K562 (cell line): ENCODE results near the gene TMEFF1. TPM values are rescaled to one million over a fixed set of nuclear protein-coding genes. Genes with fewer than 3 reads are reported as not detected.

Experiments used
- ARID2 ChIP-seq: fragments of 450-650 bp; IDR thresholded peaks from 2 replicates; pipeline ENCODE4 v1.6.1; 2017; ENCODE audit warnings: antibody characterized with exemption, mild to moderate bottlenecking
- ASH1L ChIP-seq: fragments of 450-650 bp; IDR thresholded peaks from 2 replicates; pipeline ENCODE4 v1.6.1; 2018; ENCODE audit warnings: borderline replicate concordance, mild to moderate bottlenecking, low read depth; ENCODE audit not compliant: partially characterized antibody
- BDP1 ChIP-seq: IDR thresholded peaks from 3 replicates; pipeline ENCODE4 v1.6.1; 2011; ENCODE audit not compliant: insufficient read length, insufficient read depth
- HNRNPH1 ChIP-seq: fragments of 200-400 bp; formaldehyde crosslinking; optimal IDR thresholded peaks from 2 replicates; pipeline ENCODE3; 2017; ENCODE audit warnings: low read depth, mild to moderate bottlenecking, low read length, moderate library complexity
- ILK ChIP-seq: fragments of 450-650 bp; IDR thresholded peaks from 2 replicates; pipeline ENCODE4 v1.6.1; 2016; ENCODE audit warnings: missing genetic modification characterization, low read depth, mild to moderate bottlenecking, missing compliant biosample characterization, moderate library complexity, borderline replicate concordance
- KAT8 ChIP-seq: fragments of 450-650 bp; IDR thresholded peaks from 2 replicates; pipeline ENCODE4 v1.6.1; 2016; ENCODE audit warnings: low read depth, mild to moderate bottlenecking
- L3MBTL2 ChIP-seq: fragments of 450-650 bp; IDR thresholded peaks from 2 replicates; pipeline ENCODE4 v1.6.1; 2016; ENCODE audit warnings: mild to moderate bottlenecking, moderate library complexity
- MAZ ChIP-seq, 2 experiments: fragments of 450-650 bp in 1 of 2; sonication (generic) in 1 of 2; formaldehyde crosslinking; IDR thresholded peaks in 1 of 2; conservative IDR thresholded peaks in 1 of 2; 2 replicates each; pipeline versions ENCODE4 v1.4.0 to v1.5.0; 2020; ENCODE audit warnings: mild to moderate bottlenecking in 1 of 2, missing genetic modification reagents in 1 of 2
- MCM2 ChIP-seq: fragments of 450-650 bp; IDR thresholded peaks from 2 replicates; pipeline ENCODE4 v1.6.1; 2017; ENCODE audit warnings: low read depth, mild to moderate bottlenecking
- ZEB2 ChIP-seq: fragments of 450-650 bp; IDR thresholded peaks from 2 replicates; pipeline ENCODE4 v1.6.1; 2016
- ZNF174 ChIP-seq: fragments of 250-450 bp; sonication (Bioruptor Pico); IDR thresholded peaks from 2 replicates; pipeline ENCODE4 v1.4.0; 2020; ENCODE audit warnings: mild to moderate bottlenecking
- polyA plus RNA-seq, 8 experiments: library from polyadenylated mRNA; depleted of rRNA in 4 of 8; stranded (reverse) in 5 of 8; unstranded in 3 of 8; fragments of >200 nt; fragmentation: Nextera tagmentation in 2 of 8; fragmentation: Illumina TruSeq in 1 of 8; extraction: Ambion mirVana in 2 of 8; extraction: Trizol in 1 of 8; gene quantifications; 2 replicates each; pipeline versions ENCODE4 v1.2.1 to v1.2.3, GENCODE V29; 2011 to 2014; ENCODE audit warnings: inconsistent platforms in 1 of 8, missing spikeins in 1 of 8
- total RNA-seq, 7 experiments: library from RNA; depleted of rRNA in 6 of 7; stranded (reverse); fragments of >200 nt in 6 of 7; fragmentation: Illumina TruSeq in 2 of 7; extraction: Trizol in 2 of 7; gene quantifications; 2 replicates each; pipeline versions ENCODE4 v1.2.1 to v1.2.3, GENCODE V29; 2011 to 2021; ENCODE audit warnings: low replicate concordance in 1 of 7
- TF ChIP-seq, protein P1 (sequence below): sonication (generic); formaldehyde crosslinking; IDR thresholded peaks from 2 replicates; pipeline ENCODE4 v1.8.0; 2022; ENCODE audit warnings: mild to moderate bottlenecking, missing genetic modification reagents

Gene TMEFF1
- total and polyA plus RNA-seq, 9 of the 15 experiments (the other 6 are each of a cell fraction or from before 2014, with no cell fraction given): 0.07 to 1.1 (median 0.28) TPM; not detected in 2

DNA sequence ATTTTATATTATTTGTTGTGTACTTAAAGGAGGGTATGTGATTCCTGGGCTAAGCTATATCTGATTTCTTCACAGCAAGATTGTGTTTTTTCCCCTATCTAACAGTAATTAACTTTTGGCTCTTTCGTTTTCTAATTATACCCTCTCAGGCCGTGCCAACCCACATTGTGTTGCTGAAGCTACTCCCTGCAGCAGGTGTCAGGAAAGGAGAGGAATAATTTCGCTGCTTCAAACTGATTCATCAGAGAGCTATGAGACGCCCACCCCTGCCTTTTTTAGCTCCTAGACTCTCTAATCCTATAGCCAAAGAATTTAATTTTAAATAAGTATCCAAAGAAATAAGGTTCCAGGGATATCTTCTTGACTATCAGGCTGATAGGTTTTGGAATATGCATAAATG lies 108.7 kb downstream of the TMEFF1 start (continued):
- TF ChIP-seq ARID2 (no peak), ASH1L (no peak), ZNF174 (CRISPR knock-in tag) (no peak), MCM2 (no peak), L3MBTL2 (no peak), BDP1 (no peak), HNRNPH1 (no peak), ILK (tag) (no peak), MAZ (CRISPR knock-in tag; conservative IDR thresholded peaks at IDR 0.05 in 1 of 2, IDR thresholded peaks at IDR 0.05 in 1 of 2) (no peak), ZEB2 (no peak), KAT8 (no peak)
- TF ChIP-seq, protein P1, sequence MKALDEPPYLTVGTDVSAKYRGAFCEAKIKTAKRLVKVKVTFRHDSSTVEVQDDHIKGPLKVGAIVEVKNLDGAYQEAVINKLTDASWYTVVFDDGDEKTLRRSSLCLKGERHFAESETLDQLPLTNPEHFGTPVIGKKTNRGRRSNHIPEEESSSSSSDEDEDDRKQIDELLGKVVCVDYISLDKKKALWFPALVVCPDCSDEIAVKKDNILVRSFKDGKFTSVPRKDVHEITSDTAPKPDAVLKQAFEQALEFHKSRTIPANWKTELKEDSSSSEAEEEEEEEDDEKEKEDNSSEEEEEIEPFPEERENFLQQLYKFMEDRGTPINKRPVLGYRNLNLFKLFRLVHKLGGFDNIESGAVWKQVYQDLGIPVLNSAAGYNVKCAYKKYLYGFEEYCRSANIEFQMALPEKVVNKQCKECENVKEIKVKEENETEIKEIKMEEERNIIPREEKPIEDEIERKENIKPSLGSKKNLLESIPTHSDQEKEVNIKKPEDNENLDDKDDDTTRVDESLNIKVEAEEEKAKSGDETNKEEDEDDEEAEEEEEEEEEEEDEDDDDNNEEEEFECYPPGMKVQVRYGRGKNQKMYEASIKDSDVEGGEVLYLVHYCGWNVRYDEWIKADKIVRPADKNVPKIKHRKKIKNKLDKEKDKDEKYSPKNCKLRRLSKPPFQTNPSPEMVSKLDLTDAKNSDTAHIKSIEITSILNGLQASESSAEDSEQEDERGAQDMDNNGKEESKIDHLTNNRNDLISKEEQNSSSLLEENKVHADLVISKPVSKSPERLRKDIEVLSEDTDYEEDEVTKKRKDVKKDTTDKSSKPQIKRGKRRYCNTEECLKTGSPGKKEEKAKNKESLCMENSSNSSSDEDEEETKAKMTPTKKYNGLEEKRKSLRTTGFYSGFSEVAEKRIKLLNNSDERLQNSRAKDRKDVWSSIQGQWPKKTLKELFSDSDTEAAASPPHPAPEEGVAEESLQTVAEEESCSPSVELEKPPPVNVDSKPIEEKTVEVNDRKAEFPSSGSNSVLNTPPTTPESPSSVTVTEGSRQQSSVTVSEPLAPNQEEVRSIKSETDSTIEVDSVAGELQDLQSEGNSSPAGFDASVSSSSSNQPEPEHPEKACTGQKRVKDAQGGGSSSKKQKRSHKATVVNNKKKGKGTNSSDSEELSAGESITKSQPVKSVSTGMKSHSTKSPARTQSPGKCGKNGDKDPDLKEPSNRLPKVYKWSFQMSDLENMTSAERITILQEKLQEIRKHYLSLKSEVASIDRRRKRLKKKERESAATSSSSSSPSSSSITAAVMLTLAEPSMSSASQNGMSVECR (CRISPR knock-in tag): no peak
